KOPT-K1 (cell line): Measurements from ENCODE around the gene RALBP1.
A peak's percentile ranks its signal among the peaks of the same experiment; 100 is the strongest.
"Not testable (repeated sequence)": the region's sequence is repeated elsewhere in the genome, so short reads cannot be mapped to it uniquely, and the experiment has no call there.

Experiments
- H3K27ac ChIP-seq: fragments of 200-600 bp; sonication (generic); 2 replicates; pipeline ENCODE4 v1.5.1; 2016; ENCODE audit warnings: antibody characterized with exemption, mild to moderate bottlenecking, low read depth, low read length; ENCODE audit not compliant: poor library complexity, severe bottlenecking
- H3K36me3 ChIP-seq: fragments of 200-600 bp; sonication (generic); 2 replicates; pipeline ENCODE4 v1.5.1; 2017; ENCODE audit warnings: antibody characterized with exemption, mild to moderate bottlenecking, low read length, moderate library complexity; ENCODE audit not compliant: insufficient read depth
- H3K9me3 ChIP-seq: fragments of 200-600 bp; sonication (generic); 2 replicates; pipeline ENCODE4 v1.5.1; 2017; ENCODE audit warnings: antibody characterized with exemption, low read length, mild to moderate bottlenecking; ENCODE audit not compliant: insufficient read depth, poor library complexity, severe bottlenecking

The RALBP1 gene

GRCh38 chr18:9474983-9475642, at the start of gene RALBP1:
TSS of gene RALBP1 (plus strand) at chr18:9475513. CDS start at chr18:9513046, 37,533 bp downstream.
- H3K9me3 ChIP-seq, result no peaks in the 10 kb centered on the region
- peaks cover 21% of the 10 kb centered on the region for H3K36me3 ChIP-seq
- H3K27ac ChIP-seq, result peak within 1 kb of the TSS; percentile 79

GRCh38 chr18:9426753-9427152, 48.6 kb upstream of the RALBP1 start:
- Histone ChIP-seq H3K27ac (no peak overlapping the region), H3K9me3 (no peaks in the 10 kb centered on the region), H3K36me3 (no peaks in the 10 kb centered on the region)

GRCh38 chr18:9428301-9428706, 47.0 kb upstream of the RALBP1 start:
- Histone ChIP-seq H3K27ac (no peak overlapping the region), H3K36me3 (no peaks in the 10 kb centered on the region), H3K9me3 (no peaks in the 10 kb centered on the region)

GRCh38 chr18:9428862-9429661, 46.3 kb upstream of the RALBP1 start:
- Histone ChIP-seq H3K9me3 (no peaks in the 10 kb centered on the region), H3K36me3 (no peaks in the 10 kb centered on the region), H3K27ac (no peak overlapping the region)

- H3K27ac ChIP-seq, result no peak overlapping the region
- no peaks in the 10 kb centered on the region for H3K9me3 ChIP-seq
- H3K36me3 ChIP-seq, result no peaks in the 10 kb centered on the region
Measured at GRCh38 chr18:9429662-9429993, 45.7 kb upstream of the RALBP1 start.

- not testable (repeated sequence) for H3K27ac ChIP-seq, H3K36me3 ChIP-seq, H3K9me3 ChIP-seq
Measured at GRCh38 chr18:9430315-9430714, 45.0 kb upstream of the RALBP1 start.

GRCh38 chr18:9431296-9431695, 44.0 kb upstream of the RALBP1 start:
- H3K27ac ChIP-seq, result no peak overlapping the region
- H3K9me3 ChIP-seq, result no peaks in the 10 kb centered on the region
- no peaks in the 10 kb centered on the region for H3K36me3 ChIP-seq

GRCh38 chr18:9433122-9433521, 42.2 kb upstream of the RALBP1 start:
- H3K36me3 ChIP-seq, H3K27ac ChIP-seq: not testable (repeated sequence)

GRCh38 chr18:9433671-9434121, 41.6 kb upstream of the RALBP1 start:
- no peaks in the 10 kb centered on the region for H3K9me3 ChIP-seq
- H3K36me3 ChIP-seq, result no peaks in the 10 kb centered on the region
- H3K27ac ChIP-seq, result no peak overlapping the region

More at GRCh38 chr18:9433122-9433521, 42.2 kb upstream of the RALBP1 start:
- H3K9me3 ChIP-seq, result not testable (repeated sequence)

GRCh38 chr18:9434122-9434701, 41.1 kb upstream of the RALBP1 start:
- no peaks in the 10 kb centered on the region for H3K36me3 ChIP-seq
- no peak overlapping the region for H3K27ac ChIP-seq
- H3K9me3 ChIP-seq, result no peaks in the 10 kb centered on the region

- Histone ChIP-seq H3K27ac (no peak overlapping the region), H3K36me3 (no peaks in the 10 kb centered on the region), H3K9me3 (no peaks in the 10 kb centered on the region)
Measured at GRCh38 chr18:9435041-9435440, 40.3 kb upstream of the RALBP1 start.

GRCh38 chr18:9436206-9436929, 38.9 kb upstream of the RALBP1 start:
- Histone ChIP-seq H3K27ac (no peak overlapping the region), H3K9me3 (no peaks in the 10 kb centered on the region), H3K36me3 (no peaks in the 10 kb centered on the region)

- Histone ChIP-seq H3K27ac (no peak overlapping the region), H3K9me3 (no peaks in the 10 kb centered on the region), H3K36me3 (no peaks in the 10 kb centered on the region)
Measured at GRCh38 chr18:9437021-9437437, 38.3 kb upstream of the RALBP1 start.

- no peaks in the 10 kb centered on the region for H3K9me3 ChIP-seq
- H3K36me3 ChIP-seq, result no peaks in the 10 kb centered on the region
- H3K27ac ChIP-seq, result no peak overlapping the region
Measured at GRCh38 chr18:9437672-9438071, 37.6 kb upstream of the RALBP1 start.

- Histone ChIP-seq H3K27ac (no peak overlapping the region), H3K9me3 (no peaks in the 10 kb centered on the region), H3K36me3 (no peaks in the 10 kb centered on the region)
Measured at GRCh38 chr18:9441061-9441460, 34.3 kb upstream of the RALBP1 start.
